Measurements from ENCODE around the gene RPL18A. TPM values are rescaled to one million over a fixed set of nuclear protein-coding genes. Genes with fewer than 3 reads are reported as not detected.

Gene RPL18A
- 720 TPM for total RNA-seq
- long read RNA-seq, transcript RPL18A-203 (4 exons, 1,084 nt), result minor isoform, 14 of 373 reads
- long read RNA-seq, transcript RPL18A-201 (5 exons, 665 nt), result major isoform, 347 of 373 reads
- long read RNA-seq, partial matches to known transcripts, result 10 of 373 reads
- long read RNA-seq, other reads (novel, unspliced or antisense), result 2 of 373 reads

DNA sequence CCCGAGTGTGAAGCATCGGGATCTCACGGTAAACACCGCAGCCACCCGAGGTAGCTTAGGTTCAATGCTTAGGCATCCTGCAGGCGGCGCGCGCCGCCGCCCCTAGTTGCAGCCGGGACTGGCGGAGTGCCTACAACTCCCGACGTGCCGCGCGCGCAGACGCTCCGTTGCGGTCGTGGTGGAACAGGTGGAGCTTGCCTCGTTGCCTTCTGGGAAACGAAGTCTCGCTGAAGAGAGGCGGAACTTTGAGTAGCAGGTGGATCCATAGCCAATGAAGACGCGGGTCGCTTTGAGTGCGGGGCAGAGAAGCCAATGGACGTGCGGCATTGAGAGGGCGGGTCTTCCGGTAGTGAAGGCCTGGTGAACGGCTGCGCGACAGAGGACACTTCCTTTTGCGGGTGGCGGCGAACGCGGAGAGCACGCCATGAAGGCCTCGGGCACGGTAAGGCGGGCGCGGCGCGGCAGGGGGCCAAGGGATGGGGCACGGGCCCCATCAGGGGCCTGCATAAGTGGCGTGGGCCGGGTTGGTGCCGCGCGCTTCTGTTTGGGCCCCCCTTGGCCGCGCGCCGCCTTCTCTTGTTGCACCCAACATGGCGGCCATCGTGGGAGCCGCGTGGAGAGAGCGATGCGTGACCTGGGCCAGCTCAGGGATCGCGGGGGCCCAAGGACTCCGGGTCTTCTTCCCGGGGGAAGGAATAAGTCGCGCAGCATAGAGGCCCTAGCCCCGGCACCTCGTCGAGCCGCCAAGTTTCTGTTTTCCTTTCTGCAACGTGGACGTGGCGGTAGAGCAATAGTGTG is at the start of gene RPL18A:
TSS of gene RPL18A (plus strand) at position 378 of the 798 bp plus-strand sequence. CDS start at position 425, 47 bp downstream.
- DNase-seq (peak; percentile 99), ATAC-seq (peak; percentile 97)
- intact Hi-C loops (cut with micrococcal nuclease), result no loop called here

- ATAC-seq (no peak), DNase-seq (no peak)
- intact Hi-C loops (cut with micrococcal nuclease), result no loop called here
Measured at GRCh38 chr19:17811103-17811502, 48.6 kb upstream of the RPL18A start.

DNA sequence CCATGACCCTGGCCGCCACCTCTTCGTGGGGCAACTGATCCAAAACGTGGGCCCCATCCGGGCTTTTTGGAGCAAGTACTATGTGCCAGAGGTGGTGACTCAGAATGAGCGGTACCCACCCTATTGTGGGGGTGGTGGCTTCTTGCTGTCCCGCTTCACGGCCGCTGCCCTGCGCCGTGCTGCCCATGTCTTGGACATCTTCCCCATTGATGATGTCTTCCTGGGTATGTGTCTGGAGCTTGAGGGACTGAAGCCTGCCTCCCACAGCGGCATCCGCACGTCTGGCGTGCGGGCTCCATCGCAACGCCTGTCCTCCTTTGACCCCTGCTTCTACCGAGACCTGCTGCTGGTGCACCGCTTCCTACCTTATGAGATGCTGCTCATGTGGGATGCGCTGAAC is 48.0 kb upstream of the RPL18A start:
- intact Hi-C loops (cut with micrococcal nuclease), result no loop called here
- DNase-seq (no peak), ATAC-seq (no peak)

DNA sequence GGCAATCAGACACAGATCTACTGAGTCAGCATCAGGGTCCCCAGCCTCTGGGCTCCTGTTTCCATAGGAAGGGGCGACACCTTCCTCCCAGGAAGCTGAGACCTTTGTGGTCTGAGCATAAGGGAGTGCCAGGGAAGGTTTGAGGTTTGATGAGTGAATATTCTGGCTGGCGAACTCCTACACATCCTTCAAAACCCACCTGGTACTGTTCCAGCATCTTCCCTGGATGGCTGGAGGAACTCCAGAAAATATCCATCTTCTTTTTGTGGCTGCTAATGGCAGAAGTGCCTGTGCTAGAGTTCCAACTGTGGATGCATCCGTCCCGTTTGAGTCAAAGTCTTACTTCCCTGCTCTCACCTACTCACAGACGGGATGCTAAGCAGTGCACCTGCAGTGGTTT is 47.6 kb upstream of the RPL18A start:
- ATAC-seq, result no peak
- DNase-seq, result no peak
- intact Hi-C loops (cut with micrococcal nuclease), result no loop called here

- intact Hi-C loops (cut with micrococcal nuclease), result no loop called here
- DNase-seq (no peak), ATAC-seq (no peak)
Measured at GRCh38 chr19:17817668-17818363, 41.9 kb upstream of the RPL18A start.

DNA sequence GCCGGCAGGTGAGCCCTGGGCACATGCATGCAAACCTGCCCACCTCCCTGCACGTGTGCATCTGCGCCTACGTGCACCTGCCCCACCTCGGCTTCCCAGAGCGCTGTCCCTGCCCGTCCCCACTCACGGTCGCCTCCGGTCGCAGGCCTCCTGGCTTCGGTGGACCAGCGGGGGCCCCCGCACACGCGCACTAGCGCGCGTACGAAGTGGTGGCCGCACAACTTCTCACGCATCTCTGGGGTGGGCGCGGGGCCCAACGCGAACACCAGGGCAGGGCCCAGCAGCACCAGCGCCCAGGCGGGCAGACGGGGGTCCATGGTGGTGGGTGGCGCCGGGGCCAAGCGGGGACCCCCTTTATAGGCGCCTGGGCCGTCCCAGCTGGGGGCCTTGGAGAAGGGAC is 38.5 kb upstream of the RPL18A start, which contains the start of gene INSL3:
TSS of gene INSL3 (minus strand) at position 330 of the 400 bp plus-strand sequence. CDS start at position 317, 13 bp downstream.
- intact Hi-C loops (cut with micrococcal nuclease), result no loop called here
- no peak for ATAC-seq
- no peak for DNase-seq

DNA sequence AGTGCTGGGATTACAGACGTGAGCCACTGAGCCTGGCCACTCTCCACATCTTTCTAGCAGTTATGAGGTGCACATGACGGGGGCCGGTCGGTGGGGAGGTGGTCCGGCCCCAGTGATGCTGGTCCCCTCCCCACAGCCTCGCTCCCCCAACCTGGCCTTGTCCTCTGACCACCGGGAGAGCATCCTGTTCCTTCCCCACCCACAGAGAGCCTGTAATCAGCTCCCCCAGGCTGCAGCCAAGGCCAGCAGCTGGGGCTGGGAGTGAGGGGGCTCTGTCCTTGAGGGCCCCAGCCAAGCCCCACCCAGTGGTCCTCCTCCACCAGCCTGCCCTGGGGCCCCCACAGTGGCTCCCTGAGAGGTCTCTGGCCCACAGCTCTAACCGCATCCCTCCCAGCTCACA is 35.4 kb upstream of the RPL18A start:
- intact Hi-C loops (cut with micrococcal nuclease), result no loop called here
- ATAC-seq (no peak), DNase-seq (no peak)

DNA sequence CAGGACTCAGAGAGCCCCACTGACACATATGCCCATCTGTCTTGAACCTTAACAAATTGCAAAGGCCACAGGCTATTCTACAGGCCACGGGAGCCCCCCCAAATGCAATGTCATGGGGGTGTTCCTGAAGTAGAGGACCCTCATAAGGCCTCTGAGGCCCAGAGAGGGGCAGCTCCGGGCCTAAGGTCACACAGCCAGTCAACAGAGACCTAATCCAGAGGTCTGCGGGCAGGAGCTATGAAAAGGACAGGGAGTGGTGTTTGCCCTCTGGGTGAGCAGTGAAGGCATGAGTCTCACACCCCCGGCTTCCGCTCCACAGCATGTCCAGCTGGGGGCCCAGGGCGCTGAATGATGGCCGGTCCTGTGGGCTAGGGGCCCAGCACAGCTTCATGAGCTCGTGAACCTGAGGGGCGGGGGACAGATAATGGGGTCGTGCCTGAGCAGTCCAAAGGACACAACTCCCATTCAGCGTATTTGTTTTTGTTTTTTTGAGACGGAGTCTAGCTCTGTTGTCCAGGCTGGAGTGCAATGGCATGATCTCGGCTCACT is 33.1 kb upstream of the RPL18A start:
- no peak for ATAC-seq
- intact Hi-C loops (cut with micrococcal nuclease), result no loop called here

GRCh38 chr19:17829855-17830566 is 29.7 kb upstream of the RPL18A start:
- intact Hi-C loops (cut with micrococcal nuclease), result no loop called here
- DNase-seq, result no peak
- ATAC-seq, result no peak

More for the DNA sequence above, 33.1 kb upstream of the RPL18A start:
- DNase-seq, result no peak

DNA sequence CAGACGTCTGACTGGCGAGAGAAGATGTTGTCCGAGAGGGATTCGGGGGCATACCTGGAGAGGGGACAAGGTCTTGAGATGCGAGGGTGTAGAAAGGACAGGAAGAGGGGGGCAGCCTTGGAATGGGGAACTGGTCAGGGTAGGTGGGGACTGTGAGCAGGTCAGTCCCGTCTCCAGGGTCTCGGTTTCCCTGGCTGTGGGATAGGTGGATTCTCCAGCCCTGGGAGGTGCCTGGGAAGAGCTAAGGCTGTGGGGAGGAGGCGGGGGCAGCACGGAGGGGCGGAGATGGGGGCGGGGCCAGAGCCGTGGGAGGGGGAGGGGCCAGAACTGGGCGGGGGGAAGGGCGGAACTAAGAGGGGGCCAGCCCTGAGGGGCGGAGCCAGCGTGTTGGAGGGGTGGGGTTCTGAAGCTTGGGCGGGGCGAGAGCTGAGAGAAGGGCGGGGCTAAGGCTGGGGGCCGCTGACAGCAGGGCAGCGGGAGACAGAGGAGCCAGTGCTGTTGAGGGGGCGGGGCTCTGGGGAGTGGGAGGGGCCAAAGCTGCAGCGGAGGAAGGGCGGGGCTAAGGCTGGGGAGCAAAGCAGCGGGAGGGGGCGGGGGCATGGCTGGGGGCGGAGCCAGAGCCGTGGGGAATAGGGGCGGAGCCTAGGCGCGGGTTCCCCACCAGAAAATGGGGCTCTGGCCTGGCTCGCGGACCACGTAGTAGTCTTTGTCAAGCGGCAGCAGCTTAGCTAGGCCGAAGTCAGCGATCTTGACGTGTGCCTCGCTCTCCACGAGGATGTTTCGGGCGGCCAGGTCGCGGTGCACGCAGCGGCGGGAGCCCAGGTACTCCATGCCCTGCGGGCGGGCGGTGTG is 28.9 kb upstream of the RPL18A start:
- DNase-seq, result no peak
- intact Hi-C loops (cut with micrococcal nuclease), result no loop called here
- ATAC-seq, result peak; percentile 52

- intact Hi-C loops (cut with micrococcal nuclease), result no loop called here
- DNase-seq, result no peak
- ATAC-seq, result no peak
Measured at GRCh38 chr19:17831419-17831888, 28.3 kb upstream of the RPL18A start.

- ATAC-seq (no peak), DNase-seq (no peak)
- intact Hi-C loops (cut with micrococcal nuclease), result no loop called here
Measured at GRCh38 chr19:17832443-17833208, 27.1 kb upstream of the RPL18A start.

DNA sequence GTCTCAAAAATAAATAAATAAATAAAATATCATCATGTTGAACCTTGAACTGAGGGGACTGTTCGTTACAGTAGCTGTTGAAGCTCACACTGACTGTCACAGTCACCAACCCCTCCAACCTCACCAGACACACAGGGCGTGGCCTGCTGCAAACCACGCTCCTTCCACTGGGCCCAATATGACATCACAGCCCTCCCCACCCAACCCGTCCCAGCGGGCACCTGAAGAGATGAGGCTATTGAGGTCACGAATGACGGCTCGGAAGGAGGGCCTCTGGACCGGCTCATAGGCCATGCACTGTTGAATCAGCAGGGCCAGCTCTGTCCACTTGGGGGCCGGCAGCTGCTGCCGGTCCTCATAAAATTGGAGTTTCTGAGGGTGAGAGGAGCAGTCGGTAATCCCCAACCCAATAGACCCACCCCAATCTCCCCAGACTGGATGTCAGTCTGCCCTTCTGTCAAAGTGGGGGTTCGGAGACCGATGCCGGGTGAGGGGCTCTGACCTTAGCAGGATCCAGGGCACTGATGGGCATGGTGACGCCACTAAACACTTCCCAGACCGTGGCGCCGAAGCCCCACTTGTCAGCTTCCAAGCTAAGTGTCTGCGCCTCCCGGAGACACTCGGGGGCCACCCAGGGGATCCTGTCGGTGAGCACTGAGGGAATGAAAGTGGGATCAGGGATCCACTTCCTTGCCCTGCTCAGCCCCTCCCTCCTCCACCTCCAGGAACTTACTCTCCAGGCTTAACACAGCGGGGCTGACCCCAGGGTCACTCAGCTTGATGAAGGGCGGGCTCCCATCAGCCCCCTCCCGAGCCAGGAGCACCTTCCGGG is 25.1 kb upstream of the RPL18A start:
- intact Hi-C loops (cut with micrococcal nuclease), result no loop called here
- no peak for ATAC-seq

GRCh38 chr19:17835182-17836006 is 24.3 kb upstream of the RPL18A start:
- intact Hi-C loops (cut with micrococcal nuclease), result no loop called here
- DNase-seq, result no peak
- ATAC-seq, result no peak

More for the DNA sequence above, 25.1 kb upstream of the RPL18A start:
- no peak for DNase-seq

- ATAC-seq (no peak), DNase-seq (no peak)
- intact Hi-C loops (cut with micrococcal nuclease), result no loop called here
Measured at GRCh38 chr19:17836530-17836929, 23.2 kb upstream of the RPL18A start.

DNA sequence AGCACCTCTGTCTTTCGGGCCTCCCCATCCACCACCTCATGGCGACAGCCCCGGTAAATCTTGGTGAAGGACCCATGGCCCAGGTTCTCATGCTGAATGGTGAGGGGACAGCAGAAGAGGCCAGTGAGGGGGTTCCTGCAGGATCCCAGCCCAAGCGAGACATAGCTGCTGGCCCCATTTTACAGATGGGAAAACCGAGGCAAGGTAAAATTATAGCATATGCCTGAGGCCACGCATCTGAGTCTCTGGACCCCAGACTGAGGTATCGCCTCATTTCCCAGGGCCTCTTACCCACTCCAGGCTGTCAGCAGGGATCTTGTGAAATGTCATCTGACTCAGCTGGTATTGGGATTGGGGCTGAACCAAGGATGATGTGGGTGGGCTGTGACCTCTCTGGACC is 21.7 kb upstream of the RPL18A start:
- intact Hi-C loops (cut with micrococcal nuclease), result no loop called here
- no peak for ATAC-seq
- no peak for DNase-seq

Data from left ventricle myocardium superior (tissue), 1 donor.